ENCODE measurements around the gene SIGLEC14.

DNA sequence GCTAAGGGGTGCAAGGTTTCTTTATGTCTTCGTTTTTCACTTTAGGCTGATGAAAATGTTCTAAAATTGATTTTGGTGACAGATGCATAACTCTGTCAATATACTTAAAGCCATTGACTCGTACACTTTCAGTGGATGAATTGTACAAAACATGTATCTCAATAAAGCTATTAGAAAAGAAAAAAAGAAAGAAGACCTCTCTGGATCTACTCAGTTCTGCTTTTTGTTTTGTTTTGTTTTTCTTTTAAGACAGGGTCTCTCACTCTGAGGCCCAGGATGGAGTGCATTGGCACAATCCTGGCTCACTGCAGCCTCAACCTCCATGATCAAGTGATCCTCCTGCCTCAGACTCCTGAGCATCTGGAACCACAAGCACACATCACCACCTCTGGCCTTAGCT lies 19.9 kb downstream of the SIGLEC14 start:
- TF ChIP-seq CTCF (IDR thresholded peaks at IDR 0.05; ENCODE audit: low read depth, low read length) (no peak), POLR2A (IDR thresholded peaks at IDR 0.05; ENCODE audit: extremely low read depth, insufficient read length) (no peak)
